Glutamatergic neuron (in vitro differentiated cells): ENCODE measurements around the gene TARBP2. TPM values are rescaled to one million over a fixed set of nuclear protein-coding genes. Genes with fewer than 3 reads are reported as not detected.
A peak's percentile ranks its signal among the peaks of the same experiment; 100 is the strongest.

Experiments
- DNase-seq: peaks from one replicate; pipeline ENCODE4 v3.0.0; 2022
- H3K27ac Mint-ChIP-seq: one replicate; pipeline ENCODE4 v1.8.0; 2020; ENCODE audit warnings: mild to moderate bottlenecking, mixed read lengths, inconsistent platforms; ENCODE audit not compliant: unreplicated experiment
- H3K27me3 Mint-ChIP-seq: one replicate; pipeline ENCODE4 v1.8.0; 2020; ENCODE audit warnings: mild to moderate bottlenecking, moderate library complexity, mixed read lengths, inconsistent platforms; ENCODE audit not compliant: unreplicated experiment
- H3K36me3 Mint-ChIP-seq: one replicate; pipeline ENCODE4 v1.8.0; 2020; ENCODE audit warnings: mild to moderate bottlenecking, mixed read lengths, inconsistent platforms; ENCODE audit not compliant: unreplicated experiment
- H3K4me1 Mint-ChIP-seq: one replicate; pipeline ENCODE4 v1.8.0; 2020; ENCODE audit warnings: mild to moderate bottlenecking, low read depth, mixed read lengths, inconsistent platforms; ENCODE audit not compliant: unreplicated experiment
- H3K4me3 Mint-ChIP-seq: one replicate; pipeline ENCODE4 v1.8.0; 2020; ENCODE audit warnings: mild to moderate bottlenecking, mixed read lengths, inconsistent platforms; ENCODE audit not compliant: unreplicated experiment
- H3K9me3 Mint-ChIP-seq: one replicate; pipeline ENCODE4 v1.8.0; 2020; ENCODE audit warnings: mild to moderate bottlenecking, moderate library complexity, mixed read lengths, inconsistent platforms; ENCODE audit not compliant: unreplicated experiment
- total RNA-seq: library from RNA; stranded (reverse); fragmentation: NEBNext Ultra II Directional; extraction: Animal tissue kit (Norgen Biotek cat#: 25700); gene quantifications from one replicate; pipeline ENCODE4 v1.2.1, GENCODE V29; 2021; ENCODE audit not compliant: unreplicated experiment
- TF ChIP-seq, protein P1 (sequence below): fragments of 200-600 bp; sonication (generic); IDR thresholded peaks from one replicate; pipeline ENCODE4 v1.5.0; 2021; ENCODE audit not compliant: partially characterized antibody, unreplicated experiment

Gene TARBP2
- total RNA-seq, 1 donor from 2014 or later: 49.0 TPM

DNA sequence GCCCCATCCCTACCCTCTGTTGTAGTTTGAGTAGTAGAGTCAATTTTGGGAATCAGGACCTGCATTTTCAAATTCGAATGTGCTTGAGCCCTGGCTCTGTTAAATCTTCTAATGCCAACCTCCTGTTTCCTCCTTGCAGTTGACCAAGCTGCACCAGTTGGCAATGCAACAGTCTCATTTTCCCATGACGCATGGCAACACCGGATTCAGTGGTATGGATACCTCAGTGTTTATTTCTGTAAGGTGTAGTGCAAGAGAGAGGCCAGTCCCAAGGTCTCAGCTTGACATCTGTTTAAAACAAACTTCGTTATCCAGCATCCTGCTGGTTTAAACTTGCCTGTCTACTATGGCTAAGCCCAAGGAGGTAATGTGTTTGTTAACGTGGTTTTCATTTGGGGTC lies 34.0 kb upstream of the TARBP2 start:
- H3K27me3 Mint-ChIP-seq: peaks cover 6% of the 10 kb centered on the region
- no peaks in the 10 kb centered on the region for H3K9me3 Mint-ChIP-seq
- TF ChIP-seq, protein P1, sequence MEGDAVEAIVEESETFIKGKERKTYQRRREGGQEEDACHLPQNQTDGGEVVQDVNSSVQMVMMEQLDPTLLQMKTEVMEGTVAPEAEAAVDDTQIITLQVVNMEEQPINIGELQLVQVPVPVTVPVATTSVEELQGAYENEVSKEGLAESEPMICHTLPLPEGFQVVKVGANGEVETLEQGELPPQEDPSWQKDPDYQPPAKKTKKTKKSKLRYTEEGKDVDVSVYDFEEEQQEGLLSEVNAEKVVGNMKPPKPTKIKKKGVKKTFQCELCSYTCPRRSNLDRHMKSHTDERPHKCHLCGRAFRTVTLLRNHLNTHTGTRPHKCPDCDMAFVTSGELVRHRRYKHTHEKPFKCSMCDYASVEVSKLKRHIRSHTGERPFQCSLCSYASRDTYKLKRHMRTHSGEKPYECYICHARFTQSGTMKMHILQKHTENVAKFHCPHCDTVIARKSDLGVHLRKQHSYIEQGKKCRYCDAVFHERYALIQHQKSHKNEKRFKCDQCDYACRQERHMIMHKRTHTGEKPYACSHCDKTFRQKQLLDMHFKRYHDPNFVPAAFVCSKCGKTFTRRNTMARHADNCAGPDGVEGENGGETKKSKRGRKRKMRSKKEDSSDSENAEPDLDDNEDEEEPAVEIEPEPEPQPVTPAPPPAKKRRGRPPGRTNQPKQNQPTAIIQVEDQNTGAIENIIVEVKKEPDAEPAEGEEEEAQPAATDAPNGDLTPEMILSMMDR: no peak
- no peak overlapping the region for H3K4me3 Mint-ChIP-seq
- no peak for DNase-seq
- no peak overlapping the region for H3K27ac Mint-ChIP-seq
- no peaks in the 10 kb centered on the region for H3K36me3 Mint-ChIP-seq
- H3K4me1 Mint-ChIP-seq: peaks cover 7% of the 10 kb centered on the region

DNA sequence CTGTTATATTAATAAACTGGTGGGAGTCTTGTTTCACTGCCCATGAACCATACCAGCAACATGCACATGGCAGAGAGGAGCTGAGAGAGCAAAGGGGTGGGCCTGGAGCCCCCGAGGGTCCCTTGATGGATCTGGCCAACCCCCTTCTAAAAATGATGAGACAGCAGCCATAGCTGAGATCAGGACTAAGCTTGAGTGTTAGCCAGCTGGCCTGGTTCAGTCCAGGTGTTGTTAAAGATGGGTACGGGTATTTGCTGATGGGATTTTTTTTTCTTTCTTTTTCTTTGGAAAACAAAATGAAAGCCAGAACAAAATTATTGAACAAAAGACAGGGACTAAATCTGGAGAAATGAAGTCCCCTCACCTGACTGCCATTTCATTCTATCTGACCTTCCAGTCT lies 33.2 kb upstream of the TARBP2 start:
- no peak for DNase-seq
- TF ChIP-seq, protein P1: no peak
- H3K36me3 Mint-ChIP-seq: no peaks in the 10 kb centered on the region
- H3K4me3 Mint-ChIP-seq: no peak overlapping the region
- no peak overlapping the region for H3K27ac Mint-ChIP-seq
- no peaks in the 10 kb centered on the region for H3K9me3 Mint-ChIP-seq
- peaks cover 6% of the 10 kb centered on the region for H3K27me3 Mint-ChIP-seq
- H3K4me1 Mint-ChIP-seq: peaks cover 7% of the 10 kb centered on the region

DNA sequence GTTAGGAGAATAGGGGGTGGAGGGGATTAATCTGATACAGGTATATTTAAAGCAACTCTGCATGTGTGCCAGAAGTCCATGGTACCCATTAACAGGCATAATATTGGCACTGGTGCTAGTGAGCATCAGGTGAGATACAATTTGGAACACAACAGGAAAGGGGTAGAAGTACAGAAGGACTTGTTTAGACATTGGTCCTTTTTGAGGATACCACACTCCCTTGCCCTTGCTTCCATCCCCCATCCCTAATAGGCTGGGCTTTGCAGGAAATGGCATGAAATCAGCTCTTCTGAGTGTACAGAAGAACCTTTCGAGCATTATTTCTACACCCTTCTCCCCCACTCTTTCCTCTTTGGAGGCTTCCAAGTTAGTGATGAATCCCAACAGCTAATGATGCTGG lies 32.8 kb upstream of the TARBP2 start:
- no peaks in the 10 kb centered on the region for H3K9me3 Mint-ChIP-seq
- H3K4me3 Mint-ChIP-seq: no peak overlapping the region
- no peaks in the 10 kb centered on the region for H3K36me3 Mint-ChIP-seq
- H3K27ac Mint-ChIP-seq: peak overlapping the region; percentile 76
- TF ChIP-seq, protein P1: no peak
- H3K27me3 Mint-ChIP-seq: peaks cover 6% of the 10 kb centered on the region
- peaks cover 7% of the 10 kb centered on the region for H3K4me1 Mint-ChIP-seq
- no peak for DNase-seq

DNA sequence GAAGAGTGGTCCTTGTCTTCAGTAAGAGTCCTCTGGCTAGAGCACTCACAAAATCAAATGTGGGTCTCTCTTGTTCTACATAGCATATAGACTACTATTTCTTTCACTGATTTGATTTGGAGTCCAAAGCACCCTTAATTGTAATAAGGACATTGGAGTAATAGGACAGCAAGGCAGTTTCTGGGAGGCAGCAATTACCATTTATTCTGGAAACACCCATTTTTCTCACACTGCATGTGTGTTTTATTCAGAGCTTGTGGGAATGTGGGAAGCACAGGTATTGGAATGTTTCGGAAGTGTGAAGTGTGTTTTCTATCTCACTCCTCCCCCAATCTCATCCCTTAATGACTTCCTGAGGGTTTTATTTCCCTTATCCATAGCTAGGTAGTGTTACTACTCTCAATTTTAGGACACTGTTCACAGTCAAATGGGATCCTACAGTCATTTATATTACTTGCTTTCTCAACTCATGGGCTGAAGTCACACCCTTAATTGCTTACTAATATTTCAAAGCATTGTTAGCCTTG lies 29.0 kb upstream of the TARBP2 start:
- DNase-seq: no peak
- TF ChIP-seq, protein P1: no peak
- H3K27me3 Mint-ChIP-seq: peaks cover 7% of the 10 kb centered on the region
- H3K4me3 Mint-ChIP-seq: no peak overlapping the region
- peaks cover 34% of the 10 kb centered on the region for H3K4me1 Mint-ChIP-seq
- H3K36me3 Mint-ChIP-seq: no peaks in the 10 kb centered on the region
- H3K27ac Mint-ChIP-seq: no peak overlapping the region
- H3K9me3 Mint-ChIP-seq: no peaks in the 10 kb centered on the region

DNA sequence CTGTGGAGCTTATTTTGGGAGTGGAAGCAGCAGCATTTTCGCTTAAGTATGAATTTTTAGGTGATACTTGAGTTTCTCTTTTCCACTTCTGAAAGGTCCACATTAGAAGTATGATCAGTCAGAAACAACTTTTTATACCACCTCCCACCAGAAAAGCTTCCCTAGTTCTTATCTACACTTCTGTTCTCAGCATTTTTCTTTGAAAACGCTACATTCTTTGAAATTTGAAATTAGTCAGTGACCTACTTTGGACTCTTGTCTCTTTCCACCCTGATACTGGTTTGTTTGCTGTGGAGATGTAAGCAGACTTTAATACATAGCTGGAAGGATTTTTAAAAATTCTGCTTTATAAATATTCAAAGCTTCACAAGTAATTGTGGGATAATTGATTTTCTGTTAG lies 27.0 kb upstream of the TARBP2 start:
- Mint-ChIP-seq H3K27me3 (peaks cover 5% of the 10 kb centered on the region), H3K4me1 (peaks cover 36% of the 10 kb centered on the region), H3K36me3 (no peaks in the 10 kb centered on the region), H3K4me3 (no peak overlapping the region), H3K27ac (no peak overlapping the region), H3K9me3 (no peaks in the 10 kb centered on the region)
- TF ChIP-seq, protein P1: no peak
- no peak for DNase-seq
